Left lung (tissue), 10 donors: ENCODE results near the gene FMC1. TPM values are rescaled to one million over a fixed set of nuclear protein-coding genes. Genes with fewer than 3 reads are reported as not detected.
A peak's percentile ranks its signal among the peaks of the same experiment; 100 is the strongest.

Experiments used
- ATAC-seq: fragments of 200-7000 bp; cut with Tn5 transposase; one replicate; pipeline ENCODE4 v1.9.1; 2020; ENCODE audit warnings: moderate library complexity
- DNase-seq, 4 donors: peaks; one replicate each; pipeline ENCODE4 v3.0.0-alpha.2; 2013 to 2020
- H3K27ac ChIP-seq, 2 donors: fragments of 200-600 bp; sonication (generic) in 1 of 2; one replicate each; pipeline versions ENCODE4 v1.5.0 to v1.8.0; 2020 to 2021
- H3K27me3 ChIP-seq, 2 donors: fragments of 200-600 bp; sonication (generic) in 1 of 2; one replicate each; pipeline versions ENCODE4 v1.5.0 to v1.8.0; 2020 to 2021
- H3K36me3 ChIP-seq, 2 donors: fragments of 200-600 bp; sonication (generic) in 1 of 2; one replicate each; pipeline versions ENCODE4 v1.5.0 to v1.8.0; 2020 to 2021
- H3K4me1 ChIP-seq, 2 donors: fragments of 200-600 bp; one replicate each; pipeline ENCODE4 v1.8.0; 2021
- H3K4me3 ChIP-seq, 2 donors: fragments of 200-600 bp; sonication (generic) in 1 of 2; one replicate each; pipeline versions ENCODE4 v1.5.0 to v1.8.0; 2020 to 2021; ENCODE audit warnings: mild to moderate bottlenecking in 1 of 2
- H3K9me3 ChIP-seq, 2 donors: fragments of 200-600 bp; sonication (generic) in 1 of 2; one replicate each; pipeline versions ENCODE4 v1.5.0 to v1.8.0; 2020 to 2021
- CTCF ChIP-seq, 2 donors: fragments of 200-600 bp; sonication (generic) in 1 of 2; IDR thresholded peaks; one replicate each; pipeline versions ENCODE4 v1.5.0 to v1.8.0; 2021; ENCODE audit warnings: antibody characterized with exemption in 2 of 2
- intact Hi-C, 2 donors: fragments of 100-400 bp; cut with DNase I; formaldehyde crosslinking; loops; one replicate each; pipeline versions ENCODE4 v1.11.2 to v1.14.2; 2022
- polyA plus RNA-seq, 6 donors: library from polyadenylated mRNA; unstranded; fragments of 120-200 nt; gene quantifications; one replicate each; pipeline ENCODE4 v1.2.1, GENCODE V29; 2013; ENCODE audit not compliant: insufficient read length in 6 of 6
- total RNA-seq, 2 donors: library from RNA; stranded (reverse); fragmentation: NEBNext Ultra II Directional; extraction: Animal tissue kit (Norgen Biotek cat#: 25700); gene quantifications; one replicate each; pipeline ENCODE4 v1.2.1, GENCODE V29; 2021
- donor health status: DM: no; HTN: yes; CAD: no.
- donor health status: DM: no; HTN: no; CAD: no.

Gene FMC1
- total and polyA plus RNA-seq, 8 donors = 11.1 to 17.2 (median 15.5) TPM

- no peak for TF ChIP-seq CTCF (IDR thresholded peaks at IDR 0.05)
- Histone ChIP-seq H3K36me3 (peaks cover 0 to 12% of the 10 kb centered on the region in 2 donors), H3K4me1 (peaks cover 6 to 46% of the 10 kb centered on the region in 2 donors), H3K9me3 (no peaks in the 10 kb centered on the region), H3K27me3 (no peaks in the 10 kb centered on the region), H3K27ac (no peak overlapping the region), H3K4me3 (peak overlapping the region; percentile 72 to 91)
- DNase-seq (no peak), ATAC-seq (no peak)
- intact Hi-C loops = no loop called here
Measured at GRCh38 chr7:139361523-139361922, 20.4 kb downstream of the FMC1 start.

- ATAC-seq = no peak
- Histone ChIP-seq H3K4me3 (no peak overlapping the region), H3K4me1 (peaks cover 6 to 46% of the 10 kb centered on the region in 2 donors), H3K27ac (no peak overlapping the region), H3K27me3 (no peaks in the 10 kb centered on the region), H3K36me3 (peaks cover 0 to 16% of the 10 kb centered on the region in 2 donors), H3K9me3 (no peaks in the 10 kb centered on the region)
- TF ChIP-seq CTCF (IDR thresholded peaks at IDR 0.05) = no peak
- no peak for DNase-seq
- intact Hi-C loops = no loop called here
Measured at GRCh38 chr7:139362302-139362701, 21.2 kb downstream of the FMC1 start.

GRCh38 chr7:139362981-139363380, 21.8 kb downstream of the FMC1 start:
- ATAC-seq = no peak
- Histone ChIP-seq H3K36me3 (peaks cover 0 to 22% of the 10 kb centered on the region in 2 donors), H3K27ac (no peak overlapping the region), H3K27me3 (no peaks in the 10 kb centered on the region), H3K4me1 (peaks cover 6 to 47% of the 10 kb centered on the region in 2 donors), H3K9me3 (no peaks in the 10 kb centered on the region), H3K4me3 (no peak overlapping the region)
- no peak for TF ChIP-seq CTCF (IDR thresholded peaks at IDR 0.05)
- DNase-seq = no peak
- intact Hi-C loops = no loop called here

GRCh38 chr7:139365336-139365735, 24.2 kb downstream of the FMC1 start:
- no peak for DNase-seq
- Histone ChIP-seq H3K27ac (no peak overlapping the region), H3K27me3 (no peaks in the 10 kb centered on the region), H3K4me1 (peaks cover 6 to 55% of the 10 kb centered on the region in 2 donors), H3K36me3 (peaks cover 0 to 24% of the 10 kb centered on the region in 2 donors), H3K4me3 (no peak overlapping the region), H3K9me3 (no peaks in the 10 kb centered on the region)
- no peak for TF ChIP-seq CTCF (IDR thresholded peaks at IDR 0.05)
- intact Hi-C loops = no loop called here
- no peak for ATAC-seq

GRCh38 chr7:139366400-139366799, 25.3 kb downstream of the FMC1 start:
- intact Hi-C loops = no loop called here
- peaks cover 5 to 59% of the 10 kb centered on the region in 2 donors for H3K4me1 ChIP-seq
- DNase-seq (no peak), ATAC-seq (no peak)
- no peak for TF ChIP-seq CTCF (IDR thresholded peaks at IDR 0.05)
- no peak overlapping the region for H3K27ac ChIP-seq
- H3K36me3 ChIP-seq = peaks cover 0 to 27% of the 10 kb centered on the region in 2 donors
- no peaks in the 10 kb centered on the region for H3K9me3 ChIP-seq
- no peaks in the 10 kb centered on the region for H3K27me3 ChIP-seq
- no peak overlapping the region for H3K4me3 ChIP-seq
